Endometrial microvascular endothelial cells (primary cell): ENCODE measurements around the gene CAPSL. TPM values are rescaled to one million over a fixed set of nuclear protein-coding genes. Genes with fewer than 3 reads are reported as not detected.
"Not testable (repeated sequence)": the region's sequence is repeated elsewhere in the genome, so short reads cannot be mapped to it uniquely, and the experiment has no call there.

Experiments used
- in situ Hi-C: cut with HindIII; loops from 2 replicates; pipeline ENCODE4 v1.10.0; 2017; ENCODE audit warnings: low sequenced_read_pairs, low pct_unique_long_range_greater_than_20kb; ENCODE audit errors: inconsistent ontology term
- total RNA-seq: library from RNA; depleted of rRNA; stranded (reverse); fragments of >200 nt; gene quantifications from one replicate; pipeline ENCODE4 v1.2.3, GENCODE V29; 2015; ENCODE audit errors: inconsistent ontology term

The CAPSL gene
- total RNA-seq, 1 donor from 2014 or later, result not detected

DNA sequence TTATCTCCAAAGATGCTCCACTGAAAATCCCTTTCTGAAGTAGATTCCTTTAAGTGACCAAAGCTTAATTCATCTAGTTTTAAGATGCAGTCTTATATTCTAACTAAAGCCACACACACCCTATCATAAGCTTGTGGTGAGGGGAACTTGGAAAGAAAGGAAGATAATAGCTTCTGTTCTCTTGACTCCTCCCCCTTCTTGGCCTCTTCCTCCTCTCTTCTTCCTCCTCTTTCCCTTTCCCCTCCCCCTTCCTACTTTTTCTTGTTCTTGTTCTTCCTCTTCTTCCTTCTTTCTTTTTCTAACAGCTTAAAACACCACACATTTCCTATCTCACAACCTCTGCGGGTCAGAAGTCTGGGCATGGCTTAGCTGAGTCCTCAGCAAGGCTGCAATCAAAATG, 58.3 kb downstream of the CAPSL start:
- in situ Hi-C loops, result no loop called here

DNA sequence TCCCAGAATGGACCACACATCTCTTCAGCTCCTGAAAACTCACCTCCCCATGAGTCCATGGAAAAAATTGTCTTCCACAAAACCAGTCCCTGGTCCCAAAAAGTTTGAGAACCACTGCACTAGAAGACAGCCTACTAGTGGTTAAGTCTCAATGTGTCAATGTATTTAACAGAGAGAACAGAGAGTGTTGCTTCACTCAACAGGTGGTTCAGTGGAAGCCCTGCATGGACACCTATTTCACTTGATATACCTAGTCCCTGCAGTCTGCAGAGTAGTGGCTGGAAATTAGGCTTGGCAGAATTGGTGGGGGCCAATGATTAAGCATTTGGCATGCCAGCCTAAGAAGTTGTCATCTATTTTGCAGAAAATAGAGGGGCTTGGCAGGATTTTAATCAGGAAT, 58.8 kb downstream of the CAPSL start:
- in situ Hi-C loops, result no loop called here

DNA sequence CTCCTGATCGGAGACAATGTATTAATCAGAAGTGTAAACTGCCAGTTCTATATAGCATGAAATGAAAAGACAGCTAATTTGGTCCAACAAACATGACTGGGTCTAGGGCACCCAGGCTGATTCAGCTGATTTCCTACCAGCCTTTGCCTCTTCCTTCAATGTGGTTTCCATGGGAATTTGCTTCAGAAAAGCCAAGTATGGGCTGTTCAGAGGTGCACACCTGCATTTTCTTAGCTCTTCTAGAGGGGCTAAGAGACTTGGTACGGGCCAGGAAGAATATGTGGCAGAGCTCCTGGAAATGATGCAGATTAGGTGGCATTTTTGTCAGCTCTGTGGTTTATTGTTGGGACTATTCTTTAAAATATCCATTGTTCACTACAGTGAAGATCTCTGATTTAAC, 59.3 kb downstream of the CAPSL start:
- in situ Hi-C loops, result no loop called here

DNA sequence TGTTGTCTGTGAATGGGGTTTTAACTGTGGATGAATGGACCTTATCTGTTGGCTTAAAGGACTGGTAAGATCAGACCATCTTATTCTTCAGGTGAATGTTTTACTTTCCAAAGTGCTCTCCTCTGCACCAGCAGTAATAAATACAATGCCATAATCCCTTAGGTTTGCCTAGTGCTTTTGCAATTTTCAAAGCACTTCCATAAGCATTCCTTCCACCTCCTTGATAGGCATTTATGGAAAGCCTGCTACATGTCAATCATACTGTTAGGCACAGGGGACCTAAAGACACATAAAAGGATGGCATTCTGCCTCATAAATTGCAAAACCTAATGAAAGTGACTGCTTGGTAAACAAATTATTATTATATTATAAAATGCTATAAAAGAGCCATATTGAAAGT, 60.3 kb downstream of the CAPSL start:
- in situ Hi-C loops, result no loop called here

DNA sequence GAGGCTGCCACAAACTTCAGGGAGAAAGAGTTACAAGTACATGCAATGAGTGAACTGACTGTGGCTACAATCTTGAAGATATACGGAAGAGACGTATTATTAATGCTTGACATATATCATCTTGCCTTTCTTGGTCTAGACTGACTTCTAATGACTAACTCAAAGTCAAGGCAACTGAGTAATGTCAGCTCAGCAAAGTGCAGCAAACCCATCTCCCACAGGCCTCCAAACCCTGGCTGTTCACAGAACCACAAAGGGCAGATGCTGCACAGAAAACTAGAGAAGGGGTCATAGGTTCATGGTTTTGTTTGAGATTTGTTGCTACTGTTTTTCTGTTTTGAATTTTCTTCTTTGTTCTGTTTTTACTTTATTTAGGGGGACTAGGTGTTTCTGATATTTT, 60.8 kb downstream of the CAPSL start:
- in situ Hi-C loops, result no loop called here

DNA sequence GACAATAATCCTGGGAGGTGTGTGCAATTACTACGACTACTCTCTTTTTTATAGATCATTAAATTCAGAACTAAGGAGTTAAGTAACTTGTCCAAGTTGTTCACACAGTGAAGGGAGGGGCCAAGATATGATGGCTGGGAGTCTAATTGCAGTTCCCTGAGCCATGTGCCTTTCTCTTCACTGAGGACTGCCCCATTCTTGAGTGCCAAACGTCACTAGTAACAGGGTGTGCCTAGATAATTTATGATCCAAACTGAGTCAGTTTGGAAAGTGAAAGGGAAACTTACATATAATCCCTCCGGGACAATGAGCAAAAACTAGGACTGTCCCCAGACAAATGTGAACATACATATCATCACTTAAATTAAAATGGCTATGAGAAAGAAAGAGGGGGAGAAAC, 61.5 kb downstream of the CAPSL start:
- in situ Hi-C loops, result no loop called here

DNA sequence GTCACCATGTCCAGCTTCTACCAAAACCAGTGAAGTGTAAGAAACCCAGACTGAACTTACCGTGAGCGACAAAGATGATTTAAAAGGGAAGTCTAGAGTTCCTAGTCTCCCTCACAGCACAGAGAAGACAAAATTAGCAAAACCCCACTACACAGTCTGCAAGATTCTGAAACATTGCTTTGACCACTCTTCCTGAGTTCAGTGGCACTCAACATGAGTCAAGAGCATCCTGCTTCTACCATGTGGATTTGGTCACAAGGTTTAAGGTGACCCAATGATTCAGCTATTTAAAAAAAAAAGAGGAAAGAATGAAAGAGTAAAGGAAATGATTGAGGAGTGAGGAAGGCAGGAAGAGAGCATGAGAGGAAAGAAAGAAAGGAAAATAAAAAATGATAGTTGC, 62.0 kb downstream of the CAPSL start:
- in situ Hi-C loops, result no loop called here

DNA sequence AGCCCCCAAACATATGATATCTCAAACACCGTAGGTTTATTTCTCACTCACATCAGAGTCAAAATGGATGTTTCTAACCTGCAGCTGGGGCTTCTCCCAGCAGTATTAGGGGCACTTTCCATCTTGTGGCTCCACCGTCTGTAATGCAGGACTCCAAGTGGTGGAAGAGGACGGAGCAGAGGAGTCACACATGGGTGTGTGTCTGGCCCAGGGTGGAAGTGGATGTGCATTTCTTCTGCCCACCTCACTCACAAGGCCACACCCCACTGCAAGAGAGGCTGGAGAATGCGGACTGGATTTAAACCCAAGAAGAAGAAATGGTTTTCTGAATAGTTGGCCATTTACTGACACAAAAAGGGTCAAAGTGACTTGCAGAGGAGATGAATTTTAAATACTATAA, 67.8 kb downstream of the CAPSL start:
- in situ Hi-C loops, result no loop called here

DNA sequence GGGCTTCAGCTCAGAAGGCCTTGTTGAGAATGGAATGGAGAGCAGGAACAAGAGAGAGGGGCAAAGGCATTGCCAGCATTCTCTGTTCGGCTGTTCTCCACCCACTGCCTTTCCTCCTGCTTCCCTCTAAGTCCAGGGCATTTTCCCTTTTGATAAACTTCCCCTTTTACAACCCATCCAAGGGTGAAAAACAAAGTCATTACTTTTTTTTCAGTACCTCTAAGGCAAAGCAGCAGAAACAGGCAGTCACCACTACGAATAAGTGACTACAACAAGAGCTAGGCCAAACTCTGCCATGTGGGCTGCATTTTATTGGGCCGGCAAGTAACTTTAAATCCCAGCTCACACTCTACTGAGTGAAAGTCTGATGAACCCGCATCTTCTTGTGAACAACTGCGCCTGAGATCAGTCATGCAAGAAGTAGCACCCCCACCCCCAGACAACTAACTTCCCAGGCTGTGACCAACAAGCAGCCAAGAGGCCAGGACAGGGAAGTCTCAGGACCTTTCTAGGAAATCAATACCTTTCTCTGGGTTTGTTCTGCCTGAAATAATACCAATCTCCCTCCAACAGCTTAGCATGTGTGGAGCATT, 68.6 kb downstream of the CAPSL start:
- in situ Hi-C loops, result no loop called here

DNA sequence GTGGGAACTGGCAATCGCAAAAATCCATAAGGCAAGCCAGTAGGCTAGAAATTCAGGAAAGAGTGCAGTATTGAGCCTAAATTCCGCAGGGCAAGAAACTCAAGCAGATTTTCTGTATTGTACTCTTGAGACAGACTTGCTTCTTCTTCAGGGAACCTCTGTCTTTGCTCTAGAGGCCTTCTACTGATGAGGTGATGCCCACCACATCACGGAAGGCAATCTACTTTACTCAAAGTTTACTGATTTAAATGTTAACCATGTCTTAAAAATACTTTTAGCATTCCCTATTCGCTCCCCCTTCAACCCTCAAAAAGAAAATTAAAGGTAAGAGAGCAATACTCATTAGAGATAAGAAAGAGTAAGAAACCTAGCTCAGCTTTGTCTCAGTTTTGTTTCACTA, 70.4 kb downstream of the CAPSL start:
- in situ Hi-C loops, result no loop called here

DNA sequence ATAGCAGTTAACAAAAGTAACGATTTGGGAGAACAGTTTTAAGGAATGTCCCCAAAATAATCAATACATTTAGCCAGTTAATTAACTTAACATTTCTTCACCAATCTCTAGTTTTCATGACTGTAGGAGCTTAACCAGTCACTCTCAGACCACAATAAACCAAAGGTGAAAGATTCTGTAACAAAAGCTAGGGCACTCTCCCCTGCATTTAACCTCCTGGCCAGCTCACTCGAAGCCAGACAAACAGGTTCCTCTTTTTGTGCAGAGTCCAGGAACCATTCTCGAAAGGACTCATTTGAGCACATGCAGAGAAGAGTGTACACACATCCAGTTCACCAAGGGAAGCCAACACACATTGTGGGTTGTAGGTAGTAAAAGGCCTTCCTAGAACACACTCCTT, 75.3 kb downstream of the CAPSL start:
- in situ Hi-C loops, result no loop called here

DNA sequence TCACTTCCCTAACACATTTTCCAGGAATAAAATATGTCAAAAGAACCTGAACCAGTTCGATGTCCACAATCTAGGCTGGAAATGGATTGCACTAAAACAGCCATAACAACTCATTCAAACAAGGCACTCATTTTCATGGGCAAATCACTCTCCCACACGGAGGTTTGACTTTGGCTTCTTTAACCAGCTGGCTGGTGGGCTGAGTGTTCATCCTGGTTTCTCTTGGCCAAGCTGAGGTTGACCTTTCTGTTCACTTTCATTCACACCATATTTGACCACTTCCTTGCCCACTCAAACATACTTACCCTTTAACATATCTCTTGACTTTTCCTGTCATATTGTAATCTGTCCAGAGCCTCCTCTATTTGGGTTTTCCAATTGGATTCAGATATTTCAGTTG, 76.3 kb downstream of the CAPSL start:
- in situ Hi-C loops, result no loop called here

DNA sequence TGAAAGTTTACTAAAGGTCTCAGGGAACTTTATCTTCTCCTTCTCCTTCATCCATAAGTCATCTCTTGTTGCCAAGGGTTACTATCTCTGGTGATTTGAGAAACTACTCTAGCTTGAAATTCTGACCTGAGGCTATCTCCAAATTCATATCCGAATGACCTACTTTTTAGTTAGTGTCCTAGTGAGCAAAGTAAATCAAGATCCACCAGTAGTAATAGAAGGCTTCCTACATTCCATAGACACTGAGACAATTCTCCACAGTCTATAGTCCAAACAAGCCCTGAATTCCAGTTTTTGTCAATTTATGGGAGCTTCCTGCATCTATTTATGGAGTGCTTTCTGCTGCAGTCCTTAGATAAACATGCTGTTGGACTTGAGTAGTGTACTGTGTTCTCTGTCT, 76.7 kb downstream of the CAPSL start:
- in situ Hi-C loops, result no loop called here

DNA sequence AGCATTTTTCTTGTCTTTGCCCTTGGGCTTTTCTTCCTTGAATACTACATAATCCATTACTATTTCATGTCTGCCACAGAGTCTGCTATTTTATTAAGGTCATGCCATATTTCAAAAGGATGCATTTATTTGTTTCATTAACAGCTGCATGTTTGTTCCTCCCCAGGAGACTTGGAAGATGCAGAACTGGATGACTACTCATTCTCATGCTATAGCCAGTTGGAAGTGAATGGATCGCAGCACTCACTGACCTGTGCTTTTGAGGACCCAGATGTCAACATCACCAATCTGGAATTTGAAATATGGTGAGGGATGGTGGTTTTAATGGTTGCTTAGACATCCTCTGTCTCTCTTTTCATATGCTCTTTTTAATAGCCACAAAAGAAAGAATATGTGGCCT, 77.7 kb downstream of the CAPSL start:
- in situ Hi-C loops, result no loop called here

DNA sequence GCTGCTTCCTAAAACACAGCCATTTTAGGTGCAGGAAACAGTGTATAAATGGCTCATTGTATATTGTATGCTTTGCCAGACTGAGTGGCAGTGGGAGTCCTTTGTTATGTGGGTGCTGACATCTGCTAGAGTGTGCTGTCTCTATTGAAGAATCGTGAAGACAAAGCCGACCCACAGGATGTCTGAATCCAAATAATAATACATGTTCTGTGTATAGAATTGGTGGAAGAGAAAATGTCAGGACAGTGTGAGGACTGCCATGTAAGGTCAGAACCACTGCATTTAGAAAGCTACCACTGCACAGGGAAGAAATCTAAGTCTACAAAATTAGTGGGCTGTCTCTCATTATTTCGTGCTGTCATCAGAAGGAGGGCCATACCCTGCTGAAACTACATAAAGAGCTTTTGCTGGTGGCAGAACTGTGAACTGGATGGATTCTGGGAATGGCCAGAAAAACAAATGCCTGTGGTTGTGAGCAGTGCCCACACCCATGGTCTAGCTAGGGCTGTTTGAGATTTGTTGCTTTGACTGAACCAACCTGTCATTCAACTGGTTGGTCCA, 79.2 kb downstream of the CAPSL start:
- in situ Hi-C loops, result no loop called here

DNA sequence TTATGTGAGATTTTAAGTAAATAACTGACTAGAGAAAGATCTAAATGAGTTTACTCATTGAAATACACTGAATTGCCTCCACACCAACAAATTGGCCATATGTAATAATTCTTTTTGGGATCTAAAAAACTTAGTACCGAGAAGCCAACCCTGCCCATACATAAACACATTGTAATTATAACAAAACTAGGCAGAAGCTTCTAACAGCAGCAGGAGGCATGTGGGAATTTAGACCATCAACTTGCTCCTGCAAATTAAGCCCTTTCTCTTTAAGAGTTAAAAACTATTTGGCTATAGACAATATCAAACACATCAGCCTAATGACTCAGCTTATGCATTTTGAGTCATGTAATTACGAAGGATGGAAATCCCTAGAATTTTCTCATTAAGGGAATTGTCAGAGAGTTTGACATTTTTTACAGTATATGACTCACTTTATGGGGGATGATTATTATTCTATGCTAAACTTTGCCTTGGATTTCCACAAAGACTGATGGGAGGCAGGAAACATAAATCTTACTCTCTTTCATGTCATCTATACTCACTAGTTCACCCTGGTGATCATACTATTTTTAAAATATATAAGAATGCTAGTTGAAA, 80.7 kb downstream of the CAPSL start:
- in situ Hi-C loops, result no loop called here

DNA sequence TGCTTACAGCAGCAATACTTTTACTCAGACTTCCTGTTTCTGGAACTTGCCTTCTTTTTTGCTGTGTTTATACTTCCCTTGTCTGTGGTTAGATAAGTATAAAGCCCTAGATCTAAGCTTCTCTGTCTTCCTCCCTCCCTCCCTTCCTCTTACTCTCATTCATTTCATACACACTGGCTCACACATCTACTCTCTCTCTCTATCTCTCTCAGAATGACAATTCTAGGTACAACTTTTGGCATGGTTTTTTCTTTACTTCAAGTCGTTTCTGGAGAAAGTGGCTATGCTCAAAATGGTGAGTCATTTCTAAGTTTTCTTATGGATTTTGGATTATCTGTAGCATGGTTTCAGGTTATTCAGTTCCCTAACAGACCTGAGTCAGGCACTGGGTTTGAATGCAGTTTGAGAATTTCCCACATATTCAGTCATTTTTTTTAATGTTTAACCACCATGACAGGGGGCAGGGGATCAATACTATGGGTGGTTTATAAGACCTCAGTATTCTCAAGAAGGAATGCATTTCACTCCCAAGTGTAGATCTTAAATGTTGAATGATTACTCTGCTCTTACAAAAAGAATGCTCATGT, 81.6 kb downstream of the CAPSL start, which contains the start of gene IL7R:
Gene IL7R, plus strand, starts transcription at position 127 of the 587 bp plus-strand sequence. Its CDS starts 87 bp downstream, at position 214.
- in situ Hi-C loops, result no loop called here

DNA sequence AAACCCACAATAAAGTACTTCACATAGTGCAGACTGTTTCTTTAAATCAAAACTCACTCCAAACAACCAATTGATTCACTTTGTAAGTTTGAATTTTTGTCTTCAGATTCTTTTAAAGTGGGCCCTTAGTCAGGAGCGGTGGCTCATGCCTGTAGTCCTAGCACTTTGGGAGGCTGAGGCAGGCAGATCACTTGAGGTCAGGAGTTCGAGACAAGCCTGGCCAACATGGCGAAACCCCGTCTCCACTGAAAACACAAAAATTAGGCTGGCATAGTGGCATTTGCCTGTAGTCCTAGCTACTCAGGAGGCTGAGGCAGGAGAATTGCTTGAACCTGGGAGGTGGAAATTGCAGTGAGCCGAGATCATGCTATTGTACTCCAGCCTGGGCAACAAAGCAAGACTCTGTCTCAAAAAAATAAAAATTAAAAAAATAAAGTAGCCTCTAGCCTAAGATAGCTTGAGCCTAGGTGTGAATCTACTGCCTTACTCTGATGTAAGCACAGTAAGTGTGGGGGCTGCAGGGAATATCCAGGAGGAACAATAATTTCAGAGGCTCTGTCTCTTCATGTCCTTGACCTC, 82.1 kb downstream of the CAPSL start:
- in situ Hi-C loops, result not testable (repeated sequence)

DNA sequence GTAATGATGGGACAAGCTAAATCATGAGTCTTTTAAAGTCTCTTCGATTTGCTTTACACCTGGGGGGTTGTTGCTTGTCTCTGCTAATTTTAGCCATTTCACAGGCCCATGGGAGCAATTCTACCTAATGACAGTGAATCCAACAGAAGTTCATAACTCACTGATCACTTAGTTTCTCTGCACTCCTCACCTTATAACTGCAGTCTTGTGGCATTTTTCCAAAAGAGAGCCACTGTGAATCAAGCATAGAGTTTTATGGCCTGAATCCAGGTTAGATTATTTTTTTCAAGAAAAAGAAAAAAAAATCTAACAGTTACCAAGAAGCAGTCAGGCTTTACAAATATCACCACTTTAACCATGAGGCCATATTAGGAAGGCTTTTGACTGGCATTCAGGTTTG, 83.2 kb downstream of the CAPSL start:
- in situ Hi-C loops, result no loop called here
